NCI-H2107 treated with DMSO at 0.1 percent for 48 hours (cell line): Measurements from ENCODE around the gene SHH.
"Not testable (repeated sequence)": the region's sequence is repeated elsewhere in the genome, so short reads cannot be mapped to it uniquely, and the experiment has no call there.

Experiments
- DNase-seq: peaks from one replicate; lab custom pipeline; 2025; ENCODE audit not compliant: unreplicated experiment; lab: John Stamatoyannopoulos, UW

The SHH gene

DNA sequence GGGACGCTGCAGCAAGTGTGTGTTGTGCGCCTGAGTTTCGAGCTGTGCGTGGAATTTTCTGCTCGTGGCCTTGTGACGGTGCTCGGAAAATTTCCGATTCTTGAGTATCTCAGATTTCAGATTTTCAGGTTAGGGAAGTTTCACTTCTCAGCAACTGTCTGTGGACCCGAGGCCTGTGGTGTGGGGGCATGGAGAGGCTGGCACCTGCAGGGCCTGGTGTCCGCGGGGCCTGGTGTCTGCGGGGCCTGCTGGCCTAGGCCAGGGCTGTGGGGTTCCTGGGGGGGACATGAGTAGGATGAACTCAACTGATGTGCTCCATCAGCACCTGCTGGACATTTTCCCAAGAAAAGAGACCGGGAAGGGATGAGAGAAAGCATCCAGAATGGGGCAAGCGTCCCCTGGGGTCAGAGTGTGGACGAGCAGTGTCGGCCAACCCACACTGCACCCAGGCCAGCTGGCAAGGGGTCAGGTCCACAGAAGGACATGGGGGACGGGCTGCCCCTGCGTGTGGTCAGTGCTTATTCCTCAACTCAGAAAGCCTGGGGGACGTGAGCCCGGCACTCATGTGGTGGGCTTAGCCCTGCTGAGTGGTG, 31.3 kb upstream of the SHH start:
- DNase-seq, result no peak

GRCh38 chr7:155842496-155843265, 30.4 kb upstream of the SHH start:
- DNase-seq, result no peak

DNA sequence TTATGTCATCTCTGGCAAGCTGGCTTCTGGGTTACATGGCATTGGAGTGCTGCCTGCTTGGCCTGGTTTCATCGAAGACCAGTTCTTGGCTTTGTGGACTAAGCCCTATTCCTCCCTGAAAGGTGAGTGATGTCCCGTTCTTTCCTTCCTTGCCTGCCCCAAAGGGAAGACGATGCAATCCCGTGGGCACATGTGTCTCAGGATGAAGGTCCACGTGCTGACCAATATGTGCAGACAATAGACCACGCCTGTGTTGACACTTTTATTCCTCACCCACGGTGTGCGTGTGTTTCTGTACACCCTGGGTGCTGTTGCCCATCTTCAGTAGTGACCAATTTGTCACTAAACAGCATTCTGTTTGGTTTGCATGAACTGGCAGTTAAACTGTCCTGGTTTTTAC, 28.6 kb upstream of the SHH start:
- no peak for DNase-seq

- DNase-seq, result no peak
Measured at GRCh38 chr7:155840262-155840885, 28.1 kb upstream of the SHH start.

- DNase-seq, result no peak
Measured at GRCh38 chr7:155839461-155839860, 27.2 kb upstream of the SHH start.

DNA sequence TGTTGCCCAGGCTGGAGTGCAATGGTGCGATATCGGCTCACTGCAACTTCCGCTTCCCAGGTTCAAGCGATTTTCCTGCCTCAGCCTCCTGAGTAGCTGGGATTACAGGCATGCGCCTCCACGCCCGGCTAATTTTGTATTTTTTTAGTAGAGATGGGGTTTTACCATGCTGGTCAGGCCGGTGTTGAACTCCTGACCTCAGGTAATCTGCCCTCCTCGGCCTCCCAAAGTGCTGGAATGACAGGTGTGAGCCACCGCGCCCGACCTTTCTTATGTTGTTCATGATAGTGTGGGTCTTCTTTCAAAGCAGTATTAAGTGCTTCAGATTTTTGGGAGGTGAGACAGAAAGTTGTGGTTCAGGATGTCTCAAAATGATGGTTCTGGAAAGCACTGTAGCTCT, 26.0 kb upstream of the SHH start:
- not testable (repeated sequence) for DNase-seq

GRCh38 chr7:155837126-155837479, 24.8 kb upstream of the SHH start:
- DNase-seq, result no peak

DNA sequence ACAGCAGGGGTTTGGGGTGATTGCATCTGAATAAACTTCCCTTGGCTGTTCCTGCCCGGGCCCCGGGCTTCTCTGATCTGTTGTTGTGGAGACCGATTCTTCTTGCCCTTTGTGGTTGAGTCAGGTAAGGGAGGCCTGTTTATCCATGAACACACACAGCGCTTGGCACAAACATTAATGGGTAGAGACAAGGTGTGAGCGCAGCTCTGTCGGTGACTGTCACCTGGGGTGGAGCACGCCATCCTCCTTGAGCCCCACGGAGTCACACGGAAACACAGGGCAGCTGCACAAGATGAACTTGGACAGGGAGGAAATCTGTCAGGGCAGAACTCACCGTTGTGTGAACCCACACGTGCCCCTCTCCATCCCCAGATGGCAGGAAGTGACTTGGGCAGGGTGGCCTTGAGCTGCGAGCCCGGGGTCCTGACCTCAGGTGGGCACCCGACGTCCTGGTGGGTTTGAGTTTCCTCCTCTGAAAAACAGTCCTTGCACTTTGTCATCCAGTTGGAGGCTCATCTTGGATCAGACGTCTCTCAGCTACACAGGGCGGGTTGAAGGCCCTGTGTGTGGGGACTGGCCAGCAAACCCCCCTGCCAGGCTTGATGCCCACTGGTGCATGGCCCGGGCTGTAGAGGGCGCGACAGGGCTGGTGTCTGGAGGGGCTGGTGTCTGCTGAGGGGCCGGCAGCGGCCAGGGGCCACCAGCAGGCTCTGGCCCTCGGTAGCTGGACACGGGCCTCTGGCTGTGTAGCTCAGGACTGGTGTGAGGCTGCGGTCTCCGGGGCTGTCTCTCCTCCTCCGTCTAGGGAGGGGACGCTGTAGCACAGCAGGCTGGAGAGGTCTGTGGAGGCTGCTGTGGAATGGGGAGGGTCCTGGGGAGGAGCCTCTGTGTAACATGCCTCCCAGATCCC, 24.2 kb upstream of the SHH start:
- no peak for DNase-seq

DNA sequence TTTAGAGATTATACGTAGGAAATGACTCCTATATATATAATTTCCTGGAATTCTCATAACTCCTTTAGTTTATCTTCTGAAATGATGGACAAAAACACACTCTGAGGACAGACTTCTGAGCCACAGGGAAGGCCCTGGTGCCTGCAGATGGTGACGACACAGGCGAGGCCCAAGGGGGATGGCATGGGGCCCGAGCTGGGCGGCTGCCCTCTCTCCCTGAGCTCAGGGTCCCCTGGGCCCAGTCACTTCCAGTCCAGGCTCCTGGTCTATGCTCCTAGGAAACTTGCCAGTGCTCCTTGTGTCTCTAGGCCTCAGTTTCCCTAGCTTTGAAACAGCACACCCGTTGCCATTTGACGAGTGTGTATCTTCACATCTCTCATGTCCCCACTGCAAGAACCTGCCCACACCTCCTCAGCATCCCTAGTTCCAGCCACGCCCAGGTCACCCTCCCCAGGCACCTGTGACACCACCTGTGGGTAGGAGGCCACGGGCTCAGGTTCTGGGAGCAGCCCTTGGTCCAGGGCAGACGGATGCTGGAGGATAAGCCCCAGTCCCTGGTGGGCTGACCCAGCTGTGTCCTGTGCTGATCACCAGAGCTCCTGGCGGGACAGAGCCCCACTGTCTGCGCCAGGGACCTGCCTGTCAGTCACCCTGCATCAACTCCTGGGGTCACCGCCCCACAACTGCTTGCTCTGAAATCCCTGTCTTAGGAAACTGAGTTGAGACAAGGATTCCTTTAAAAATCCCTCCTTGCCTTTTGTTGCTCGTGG, 23.4 kb upstream of the SHH start:
- DNase-seq, result no peak

GRCh38 chr7:155834486-155835048, 22.3 kb upstream of the SHH start:
- no peak for DNase-seq

- no peak for DNase-seq
Measured at GRCh38 chr7:155833651-155834050, 21.4 kb upstream of the SHH start.

DNA sequence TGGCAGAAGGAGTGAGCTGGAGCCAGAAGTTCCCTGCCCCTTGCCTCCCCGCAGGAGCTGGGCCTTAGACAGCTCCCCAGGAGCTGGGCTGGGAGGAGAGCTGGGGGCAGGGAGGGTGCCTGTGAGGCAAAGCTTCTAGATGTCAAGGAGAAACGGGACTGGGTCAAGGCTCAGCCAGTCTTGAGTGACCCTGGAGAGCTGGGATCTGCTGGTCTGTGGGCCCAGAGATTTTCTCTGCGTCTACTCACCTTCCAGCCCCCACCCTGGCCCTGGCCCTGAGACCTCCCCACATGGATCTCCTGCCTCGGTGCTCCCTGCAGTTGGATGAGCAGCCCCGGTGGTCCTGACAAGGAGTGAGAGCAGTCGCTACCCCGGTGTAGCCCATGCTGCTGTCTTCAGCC, 20.3 kb upstream of the SHH start:
- DNase-seq, result no peak

GRCh38 chr7:155831807-155832524, 19.7 kb upstream of the SHH start:
- DNase-seq, result no peak

GRCh38 chr7:155830961-155831806, 18.9 kb upstream of the SHH start:
- no peak for DNase-seq

- DNase-seq, result no peak
Measured at GRCh38 chr7:155829796-155830470, 17.7 kb upstream of the SHH start.

GRCh38 chr7:155825336-155825735, 13.1 kb upstream of the SHH start:
- DNase-seq, result no peak

DNA sequence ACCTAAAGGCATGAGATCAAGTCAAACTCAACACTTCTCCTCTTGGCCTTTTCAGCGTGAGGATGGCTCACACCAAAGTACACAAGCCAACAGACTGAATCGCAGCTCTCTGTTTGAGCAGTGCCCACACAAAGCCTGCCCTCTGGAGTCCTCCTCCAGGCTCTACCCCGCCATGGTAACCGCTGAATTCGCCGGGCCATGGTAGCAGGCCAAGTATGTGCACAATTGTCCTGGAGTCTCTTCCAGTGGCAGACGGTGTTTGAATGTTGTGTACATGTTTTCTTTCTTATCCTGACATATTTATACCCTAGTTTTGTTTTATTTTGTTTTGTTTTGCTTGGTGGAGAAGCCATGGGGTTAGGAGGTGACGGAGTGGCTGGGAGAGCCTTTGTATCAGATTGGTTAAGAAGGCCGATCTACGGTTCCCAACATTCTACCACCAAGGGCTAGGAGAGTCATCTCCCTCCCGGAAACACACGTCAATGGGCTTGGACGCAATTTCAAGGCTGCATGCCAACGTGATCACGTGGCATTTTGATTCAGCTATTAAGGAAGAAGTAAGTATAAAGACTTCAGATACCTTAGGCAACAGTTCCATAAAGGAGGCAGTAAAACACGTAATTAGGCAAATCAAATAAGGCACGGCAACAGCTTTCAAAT, 12.1 kb upstream of the SHH start:
- DNase-seq, result no peak

- DNase-seq, result no peak
Measured at GRCh38 chr7:155821851-155822250, 9.6 kb upstream of the SHH start.
